Activated T-helper 17 cell treated with anti-CD3 and anti-CD28 coated beads, Interleukin-2, amount 50 U/mL, for 72 hours (primary cell): Measurements from ENCODE around the gene CALN1. TPM values are rescaled to one million over a fixed set of nuclear protein-coding genes. Genes with fewer than 3 reads are reported as not detected.

Source experiments
- ATAC-seq: fragments of 150-1000 bp; cut with Tn5 transposase; replicated peaks from 2 replicates; pipeline ENCODE4 v1.10.0; 2021; ENCODE audit warnings: mild to moderate bottlenecking, moderate library complexity
- H3K27ac Mint-ChIP-seq: one replicate; pipeline ENCODE4 v1.8.0; 2022; ENCODE audit warnings: mixed read lengths
- H3K27me3 Mint-ChIP-seq: one replicate; pipeline ENCODE4 v1.8.0; 2022; ENCODE audit warnings: mixed read lengths
- H3K36me3 Mint-ChIP-seq: one replicate; pipeline ENCODE4 v1.8.0; 2022; ENCODE audit warnings: low read depth, mild to moderate bottlenecking, mixed read lengths
- H3K4me1 Mint-ChIP-seq: one replicate; pipeline ENCODE4 v1.8.0; 2022; ENCODE audit warnings: mixed read lengths
- H3K4me3 Mint-ChIP-seq: one replicate; pipeline ENCODE4 v1.8.0; 2022; ENCODE audit warnings: mild to moderate bottlenecking, mixed read lengths
- H3K9me3 Mint-ChIP-seq: one replicate; pipeline ENCODE4 v1.8.0; 2022; ENCODE audit warnings: mixed read lengths
- total RNA-seq, 2 donors: library from RNA; stranded (reverse); gene quantifications; one replicate each; pipeline ENCODE4 v1.2.3, GENCODE V29; 2022

The CALN1 gene
- total RNA-seq, 2 donors from 2014 or later = not detected

GRCh38 chr7:72114129-72114528 lies 298.0 kb downstream of the CALN1 start:
- Mint-ChIP-seq H3K27me3 (no peaks in the 10 kb centered on the region), H3K36me3 (no peaks in the 10 kb centered on the region), H3K27ac (no peak overlapping the region), H3K9me3 (peaks cover 8% of the 10 kb centered on the region), H3K4me3 (no peak overlapping the region), H3K4me1 (no peaks in the 10 kb centered on the region)
- no peak for ATAC-seq

GRCh38 chr7:72112992-72113391 lies 299.1 kb downstream of the CALN1 start:
- H3K36me3 Mint-ChIP-seq = no peaks in the 10 kb centered on the region
- ATAC-seq = no peak
- no peaks in the 10 kb centered on the region for H3K4me1 Mint-ChIP-seq
- no peak overlapping the region for H3K4me3 Mint-ChIP-seq
- H3K27me3 Mint-ChIP-seq = no peaks in the 10 kb centered on the region
- peaks cover 13% of the 10 kb centered on the region for H3K9me3 Mint-ChIP-seq
- H3K27ac Mint-ChIP-seq = no peak overlapping the region

GRCh38 chr7:72112530-72112929 lies 299.6 kb downstream of the CALN1 start:
- Mint-ChIP-seq H3K27me3 (no peaks in the 10 kb centered on the region), H3K27ac (no peak overlapping the region), H3K4me1 (no peaks in the 10 kb centered on the region), H3K9me3 (peaks cover 17% of the 10 kb centered on the region), H3K4me3 (no peak overlapping the region), H3K36me3 (no peaks in the 10 kb centered on the region)
- no peak for ATAC-seq

GRCh38 chr7:72111086-72111485 lies 301.1 kb downstream of the CALN1 start:
- no peaks in the 10 kb centered on the region for H3K27me3 Mint-ChIP-seq
- no peaks in the 10 kb centered on the region for H3K36me3 Mint-ChIP-seq
- H3K4me1 Mint-ChIP-seq = no peaks in the 10 kb centered on the region
- no peak overlapping the region for H3K27ac Mint-ChIP-seq
- H3K4me3 Mint-ChIP-seq = no peak overlapping the region
- ATAC-seq = no peak
- H3K9me3 Mint-ChIP-seq = peaks cover 17% of the 10 kb centered on the region

- Mint-ChIP-seq H3K4me1 (no peaks in the 10 kb centered on the region), H3K27ac (no peak overlapping the region), H3K4me3 (no peak overlapping the region), H3K36me3 (no peaks in the 10 kb centered on the region), H3K9me3 (peaks cover 20% of the 10 kb centered on the region), H3K27me3 (no peaks in the 10 kb centered on the region)
- ATAC-seq = no peak
Measured at GRCh38 chr7:72109566-72109965, 302.6 kb downstream of the CALN1 start.

- no peak for ATAC-seq
- Mint-ChIP-seq H3K27me3 (no peaks in the 10 kb centered on the region), H3K27ac (no peak overlapping the region), H3K9me3 (peaks cover 16% of the 10 kb centered on the region), H3K4me1 (no peaks in the 10 kb centered on the region), H3K36me3 (no peaks in the 10 kb centered on the region), H3K4me3 (no peak overlapping the region)
Measured at GRCh38 chr7:72106405-72106804, 305.7 kb downstream of the CALN1 start.

- Mint-ChIP-seq H3K9me3 (peaks cover 7% of the 10 kb centered on the region), H3K27ac (no peak overlapping the region), H3K27me3 (no peaks in the 10 kb centered on the region), H3K4me3 (no peak overlapping the region), H3K4me1 (no peaks in the 10 kb centered on the region), H3K36me3 (no peaks in the 10 kb centered on the region)
- ATAC-seq = no peak
Measured at GRCh38 chr7:72101444-72101843, 310.7 kb downstream of the CALN1 start.

- Mint-ChIP-seq H3K27ac (no peak overlapping the region), H3K4me3 (no peak overlapping the region), H3K36me3 (no peaks in the 10 kb centered on the region), H3K27me3 (no peaks in the 10 kb centered on the region), H3K4me1 (no peaks in the 10 kb centered on the region), H3K9me3 (peaks cover 4% of the 10 kb centered on the region)
- no peak for ATAC-seq
Measured at GRCh38 chr7:72099784-72100183, 312.4 kb downstream of the CALN1 start.

- no peak for ATAC-seq
- Mint-ChIP-seq H3K27me3 (no peaks in the 10 kb centered on the region), H3K4me1 (no peaks in the 10 kb centered on the region), H3K4me3 (no peak overlapping the region), H3K27ac (no peak overlapping the region), H3K36me3 (no peaks in the 10 kb centered on the region), H3K9me3 (peaks cover 4% of the 10 kb centered on the region)
Measured at GRCh38 chr7:72098807-72099580, 313.1 kb downstream of the CALN1 start.

- no peaks in the 10 kb centered on the region for H3K9me3 Mint-ChIP-seq
- H3K4me3 Mint-ChIP-seq = no peak overlapping the region
- H3K27ac Mint-ChIP-seq = no peak overlapping the region
- ATAC-seq = no peak
- H3K27me3 Mint-ChIP-seq = no peaks in the 10 kb centered on the region
- H3K36me3 Mint-ChIP-seq = no peaks in the 10 kb centered on the region
- H3K4me1 Mint-ChIP-seq = no peaks in the 10 kb centered on the region
Measured at GRCh38 chr7:72097226-72097625, 314.9 kb downstream of the CALN1 start.

GRCh38 chr7:72092769-72093168 lies 319.4 kb downstream of the CALN1 start:
- Mint-ChIP-seq H3K4me3 (no peak overlapping the region), H3K9me3 (peaks cover 5% of the 10 kb centered on the region), H3K27me3 (no peaks in the 10 kb centered on the region), H3K4me1 (no peaks in the 10 kb centered on the region), H3K36me3 (no peaks in the 10 kb centered on the region), H3K27ac (no peak overlapping the region)
- no peak for ATAC-seq

- no peak overlapping the region for H3K27ac Mint-ChIP-seq
- no peaks in the 10 kb centered on the region for H3K4me1 Mint-ChIP-seq
- H3K27me3 Mint-ChIP-seq = no peaks in the 10 kb centered on the region
- ATAC-seq = no peak
- H3K36me3 Mint-ChIP-seq = no peaks in the 10 kb centered on the region
- H3K9me3 Mint-ChIP-seq = peaks cover 5% of the 10 kb centered on the region
- H3K4me3 Mint-ChIP-seq = no peak overlapping the region
Measured at GRCh38 chr7:72087926-72088325, 324.2 kb downstream of the CALN1 start.

- H3K27me3 Mint-ChIP-seq = no peaks in the 10 kb centered on the region
- H3K4me3 Mint-ChIP-seq = no peak overlapping the region
- no peaks in the 10 kb centered on the region for H3K36me3 Mint-ChIP-seq
Measured at GRCh38 chr7:72080865-72081510, 331.1 kb downstream of the CALN1 start.

GRCh38 chr7:72080341-72080766 lies 331.8 kb downstream of the CALN1 start:
- Mint-ChIP-seq H3K4me1 (no peaks in the 10 kb centered on the region), H3K9me3 (peaks cover 5% of the 10 kb centered on the region)

More at GRCh38 chr7:72080865-72081510, 331.1 kb downstream of the CALN1 start:
- Mint-ChIP-seq H3K9me3 (peaks cover 5% of the 10 kb centered on the region), H3K27ac (no peak overlapping the region), H3K4me1 (no peaks in the 10 kb centered on the region)
- no peak for ATAC-seq

GRCh38 chr7:72078856-72079255 lies 333.3 kb downstream of the CALN1 start:
- H3K36me3 Mint-ChIP-seq = no peaks in the 10 kb centered on the region
- ATAC-seq = no peak
- peaks cover 5% of the 10 kb centered on the region for H3K9me3 Mint-ChIP-seq
- no peak overlapping the region for H3K4me3 Mint-ChIP-seq
- H3K27ac Mint-ChIP-seq = no peak overlapping the region
- no peaks in the 10 kb centered on the region for H3K27me3 Mint-ChIP-seq
- no peaks in the 10 kb centered on the region for H3K4me1 Mint-ChIP-seq

More at GRCh38 chr7:72080341-72080766, 331.8 kb downstream of the CALN1 start:
- no peaks in the 10 kb centered on the region for H3K27me3 Mint-ChIP-seq
- no peaks in the 10 kb centered on the region for H3K36me3 Mint-ChIP-seq
- ATAC-seq = no peak
- no peak overlapping the region for H3K27ac Mint-ChIP-seq
- H3K4me3 Mint-ChIP-seq = no peak overlapping the region
